MCF 10A (cell line): ENCODE measurements around the gene SLC39A9. TPM values are rescaled to one million over a fixed set of nuclear protein-coding genes. Genes with fewer than 3 reads are reported as not detected.
"Not testable (repeated sequence)": the region's sequence is repeated elsewhere in the genome, so short reads cannot be mapped to it uniquely, and the experiment has no call there.

Source experiments
- BruUV-seq: library from RNA; stranded (reverse); fragments of 400-500 nt; replicated peaks from 2 replicates; lab custom pipeline; 2021; lab: Mats Ljungman, UMichigan
- CTCF ChIA-PET: fragments of 300-600 bp; sonication (Branson Sonifier 250); formaldehyde crosslinking; extraction: SDS; loops from one replicate; lab custom pipeline; 2021; ENCODE audit warnings: antibody characterized with exemption, inconsistent platforms; lab: Yijun Ruan, JAX
- POLR2A ChIA-PET: fragments of 300-600, 350-650 bp; sonication (Branson Sonifier 250); formaldehyde crosslinking; extraction: SDS; loops from one replicate; lab custom pipeline; 2020; ENCODE audit warnings: antibody characterized with exemption, inconsistent platforms; lab: Yijun Ruan, JAX
- DNase-seq: peaks from one replicate; pipeline ENCODE4 v3.0.0-alpha.2; 2018; ENCODE audit not compliant: unreplicated experiment
- H3K27ac Mint-ChIP-seq: one replicate; pipeline ENCODE4 v1.8.0; 2022; ENCODE audit warnings: mild to moderate bottlenecking, low read depth, mixed read lengths; ENCODE audit not compliant: unreplicated experiment
- H3K27me3 Mint-ChIP-seq: one replicate; pipeline ENCODE4 v1.8.0; 2022; ENCODE audit warnings: mixed read lengths; ENCODE audit not compliant: insufficient read depth, unreplicated experiment
- H3K36me3 Mint-ChIP-seq: one replicate; pipeline ENCODE4 v1.8.0; 2022; ENCODE audit warnings: mild to moderate bottlenecking, moderate library complexity, mixed read lengths; ENCODE audit not compliant: insufficient read depth, unreplicated experiment
- H3K4me1 Mint-ChIP-seq: one replicate; pipeline ENCODE4 v1.8.0; 2022; ENCODE audit warnings: mixed read lengths; ENCODE audit not compliant: insufficient read depth, unreplicated experiment
- H3K4me3 Mint-ChIP-seq: one replicate; pipeline ENCODE4 v1.8.0; 2022; ENCODE audit warnings: mild to moderate bottlenecking, moderate library complexity, mixed read lengths; ENCODE audit not compliant: unreplicated experiment
- H3K9me3 Mint-ChIP-seq: one replicate; pipeline ENCODE4 v1.8.0; 2022; ENCODE audit warnings: mixed read lengths; ENCODE audit not compliant: unreplicated experiment
- CTCF ChIP-seq: fragments of 200-600 bp; IDR thresholded peaks from one replicate; pipeline ENCODE4 v1.8.0; 2022; ENCODE audit warnings: antibody characterized with exemption, mild to moderate bottlenecking; ENCODE audit not compliant: unreplicated experiment
- intact Hi-C: fragments of 100-400 bp; cut with micrococcal nuclease; formaldehyde crosslinking; loops from 2 replicates; pipeline ENCODE4 v1.14.1; 2022
- total RNA-seq: library from RNA; stranded (reverse); gene quantifications from 2 replicates; pipeline ENCODE4 v1.2.3, GENCODE V29; 2022

SLC39A9 gene
- total RNA-seq, 1 experiment from 2014 or later, result 69.7 TPM

DNA sequence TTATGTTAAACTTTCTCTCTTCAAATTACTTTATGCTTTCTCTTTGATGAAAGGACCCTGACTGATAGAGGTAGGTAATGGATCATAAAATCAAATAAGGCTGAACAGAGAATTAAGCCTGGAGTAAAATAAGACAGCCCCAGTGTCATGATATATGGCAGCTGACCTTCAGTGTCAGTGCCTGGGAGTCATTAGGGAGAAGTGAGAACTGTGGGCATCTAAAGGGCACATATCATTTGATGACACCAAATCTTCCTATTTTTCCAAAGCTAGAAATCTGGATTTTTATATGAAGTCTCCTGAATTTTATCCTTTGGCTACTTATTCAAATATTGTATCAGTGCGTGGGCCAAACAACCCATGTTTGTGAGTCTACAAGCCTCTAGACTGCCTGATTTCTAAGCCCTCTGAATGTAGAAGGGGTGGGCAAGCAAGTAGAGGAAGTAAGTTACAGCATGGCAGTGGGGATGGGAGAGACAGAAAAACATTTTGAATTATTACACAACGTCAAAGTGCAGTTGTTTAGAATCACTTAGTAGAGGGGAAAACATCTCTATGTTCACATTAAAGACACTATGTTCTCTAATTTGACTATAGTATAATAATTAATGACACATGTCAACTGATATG is 10.0 kb downstream of the SLC39A9 start:
- H3K36me3 Mint-ChIP-seq, result peaks cover 15% of the 10 kb centered on the region
- H3K27ac Mint-ChIP-seq, result no peak overlapping the region
- POLR2A ChIA-PET, result interaction anchor here (0.6 kb wide), 1 partner anchor 1588 kb away, joined by 3 read pairs; no protein-coding TSS in a partner anchor
- H3K4me3 Mint-ChIP-seq, result no peak overlapping the region
- BruUV-seq, result no TSS peak
- peaks cover 6% of the 10 kb centered on the region for H3K4me1 Mint-ChIP-seq
- no peaks in the 10 kb centered on the region for H3K27me3 Mint-ChIP-seq
- no peak for DNase-seq
- intact Hi-C loops, result no loop called here
- CTCF ChIA-PET, result no interaction called here
- no peaks in the 10 kb centered on the region for H3K9me3 Mint-ChIP-seq
- TF ChIP-seq CTCF, result no peak

DNA sequence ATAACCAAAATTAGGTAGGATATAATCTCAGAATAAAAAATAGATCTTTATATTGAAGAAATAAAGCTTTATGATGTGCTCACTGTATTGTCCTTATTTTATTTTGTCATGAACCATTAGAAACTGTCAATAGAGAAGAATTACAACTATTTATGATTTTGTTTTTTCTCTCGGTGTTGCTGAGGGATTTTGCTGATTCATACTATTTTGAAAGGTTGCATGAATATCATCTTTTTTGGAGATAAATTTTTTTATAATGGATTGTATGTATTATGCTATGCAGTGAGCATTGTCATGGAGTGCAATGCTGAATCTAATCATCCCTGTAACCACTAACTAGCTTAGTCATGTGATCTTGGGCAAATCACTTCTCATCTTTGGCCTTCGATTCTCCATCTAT is 15.0 kb downstream of the SLC39A9 start:
- no peak for DNase-seq
- CTCF ChIA-PET, result interaction anchor here (0.7 kb wide), 1 partner anchor 1284 kb away, joined by 3 read pairs; no protein-coding TSS in a partner anchor
- Mint-ChIP-seq H3K9me3 (no peaks in the 10 kb centered on the region), H3K4me3 (no peak overlapping the region), H3K4me1 (no peaks in the 10 kb centered on the region), H3K27ac (no peak overlapping the region), H3K36me3 (peaks cover 5% of the 10 kb centered on the region), H3K27me3 (no peaks in the 10 kb centered on the region)
- TF ChIP-seq CTCF, result no peak
- intact Hi-C loops, result no loop called here
- no TSS peak for BruUV-seq
- POLR2A ChIA-PET, result interaction anchor here (1.2 kb wide), 1 partner anchor 15 kb away, joined by 4 read pairs; the partner anchor contains the start of gene ERH

GRCh38 chr14:69416087-69416486 is 17.6 kb downstream of the SLC39A9 start:
- H3K27me3 Mint-ChIP-seq, H3K27ac Mint-ChIP-seq, CTCF ChIA-PET, H3K9me3 Mint-ChIP-seq, POLR2A ChIA-PET, H3K4me3 Mint-ChIP-seq, H3K4me1 Mint-ChIP-seq, BruUV-seq, H3K36me3 Mint-ChIP-seq, intact Hi-C loops, DNase-seq: not testable (repeated sequence)

GRCh38 chr14:69423279-69423678 is 24.8 kb downstream of the SLC39A9 start:
- Mint-ChIP-seq H3K9me3 (no peaks in the 10 kb centered on the region), H3K4me1 (peaks cover 17% of the 10 kb centered on the region), H3K4me3 (no peak overlapping the region), H3K36me3 (peaks cover 41% of the 10 kb centered on the region), H3K27me3 (no peaks in the 10 kb centered on the region), H3K27ac (no peak overlapping the region)
- TF ChIP-seq CTCF, result no peak
- intact Hi-C loops, result no loop called here
- no peak for DNase-seq
- no TSS peak for BruUV-seq
- CTCF ChIA-PET, result no interaction called here
- POLR2A ChIA-PET, result no interaction called here
